PC-3 (cell line): Measurements from ENCODE around the gene MAP1S.
"Not testable (repeated sequence)": the region's sequence is repeated elsewhere in the genome, so short reads cannot be mapped to it uniquely, and the experiment has no call there.

Experiments used
- EZH2 ChIP-seq: fragments of 300-600 bp; sonication (generic); IDR thresholded peaks from one replicate; pipeline ENCODE4 v1.6.1; 2017; ENCODE audit warnings: antibody characterized with exemption, mild to moderate bottlenecking, low read length; ENCODE audit not compliant: unreplicated experiment
- EZH2phosphoT487 ChIP-seq: fragments of 300-600 bp; sonication (generic); IDR thresholded peaks from 2 replicates; pipeline ENCODE4 v1.6.1; 2018; ENCODE audit warnings: mild to moderate bottlenecking, antibody characterized with exemption, low read length, borderline replicate concordance
- TF ChIP-seq, protein P1 (sequence below): fragments of 300-600 bp; sonication (generic); conservative IDR thresholded peaks from 2 replicates; pipeline ENCODE4 v1.5.1; 2017; ENCODE audit warnings: antibody characterized with exemption, low read depth, mild to moderate bottlenecking, low read length

DNA sequence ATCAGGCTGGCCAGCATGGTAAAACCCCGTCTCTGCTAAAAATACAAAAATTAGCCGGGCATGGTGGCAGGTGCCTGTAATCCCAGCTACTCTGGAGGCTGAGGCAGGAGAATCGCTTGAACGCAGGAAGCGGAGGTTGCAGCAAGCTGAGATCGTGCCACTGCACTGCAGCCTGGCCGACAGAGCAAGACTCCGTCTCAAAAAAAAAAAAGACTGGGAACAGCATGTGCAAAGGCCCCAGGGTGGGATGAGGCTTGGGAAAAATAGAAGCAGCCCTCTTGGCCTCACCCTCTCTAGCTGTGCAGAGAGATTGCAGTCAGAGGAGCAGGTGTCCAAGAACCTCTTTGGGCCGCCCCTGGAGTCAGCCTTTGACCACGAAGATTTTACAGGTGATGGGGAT, 58.6 kb downstream of the MAP1S start:
- not testable (repeated sequence) for TF ChIP-seq EZH2phosphoT487, EZH2
- TF ChIP-seq, protein P1, sequence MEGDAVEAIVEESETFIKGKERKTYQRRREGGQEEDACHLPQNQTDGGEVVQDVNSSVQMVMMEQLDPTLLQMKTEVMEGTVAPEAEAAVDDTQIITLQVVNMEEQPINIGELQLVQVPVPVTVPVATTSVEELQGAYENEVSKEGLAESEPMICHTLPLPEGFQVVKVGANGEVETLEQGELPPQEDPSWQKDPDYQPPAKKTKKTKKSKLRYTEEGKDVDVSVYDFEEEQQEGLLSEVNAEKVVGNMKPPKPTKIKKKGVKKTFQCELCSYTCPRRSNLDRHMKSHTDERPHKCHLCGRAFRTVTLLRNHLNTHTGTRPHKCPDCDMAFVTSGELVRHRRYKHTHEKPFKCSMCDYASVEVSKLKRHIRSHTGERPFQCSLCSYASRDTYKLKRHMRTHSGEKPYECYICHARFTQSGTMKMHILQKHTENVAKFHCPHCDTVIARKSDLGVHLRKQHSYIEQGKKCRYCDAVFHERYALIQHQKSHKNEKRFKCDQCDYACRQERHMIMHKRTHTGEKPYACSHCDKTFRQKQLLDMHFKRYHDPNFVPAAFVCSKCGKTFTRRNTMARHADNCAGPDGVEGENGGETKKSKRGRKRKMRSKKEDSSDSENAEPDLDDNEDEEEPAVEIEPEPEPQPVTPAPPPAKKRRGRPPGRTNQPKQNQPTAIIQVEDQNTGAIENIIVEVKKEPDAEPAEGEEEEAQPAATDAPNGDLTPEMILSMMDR = not testable (repeated sequence)
